HepG2 (cell line): Measurements from ENCODE around the gene GRHPR. TPM values are rescaled to one million over a fixed set of nuclear protein-coding genes. Genes with fewer than 3 reads are reported as not detected.
A peak's percentile ranks its signal among the peaks of the same experiment; 100 is the strongest.

Source experiments
- EZH2 ChIP-seq: conservative IDR thresholded peaks from 2 replicates; pipeline ENCODE4 v1.6.1; 2012; ENCODE audit warnings: mild to moderate bottlenecking, low read depth, low read length, moderate library complexity
- FOSL1 ChIP-seq: sonication (generic); formaldehyde crosslinking; IDR thresholded peaks from 2 replicates; pipeline ENCODE4 v1.9.0; 2021; ENCODE audit warnings: missing genetic modification reagents, borderline replicate concordance
- MATR3 ChIP-seq: sonication (generic); formaldehyde crosslinking; IDR thresholded peaks from 2 replicates; pipeline ENCODE4 v1.4.0; 2020; ENCODE audit warnings: missing genetic modification reagents
- MIXL1 ChIP-seq: IDR thresholded peaks from 2 replicates; pipeline ENCODE4 v1.6.1; 2016
- MXD4 ChIP-seq: IDR thresholded peaks from 2 replicates; pipeline ENCODE4 v1.6.1; 2016; ENCODE audit warnings: mild to moderate bottlenecking, missing biosample characterization, missing genetic modification reagents
- NAIF1 ChIP-seq: sonication (generic); formaldehyde crosslinking; IDR thresholded peaks from 2 replicates; pipeline ENCODE4 v1.5.0; 2020; ENCODE audit warnings: mild to moderate bottlenecking, missing genetic modification reagents, borderline replicate concordance
- POLR2AphosphoS2 ChIP-seq: IDR thresholded peaks from 2 replicates; pipeline ENCODE4 v1.6.1; 2011; ENCODE audit warnings: low read depth, low read length, improper control_type of control experiment
- RXRA ChIP-seq: sonication (generic); formaldehyde crosslinking; IDR thresholded peaks from 2 replicates; pipeline ENCODE4 v1.5.1; 2020; ENCODE audit warnings: missing genetic modification reagents
- XBP1 ChIP-seq: sonication (generic); formaldehyde crosslinking; IDR thresholded peaks from 2 replicates; pipeline ENCODE4 v1.5.0; 2020; ENCODE audit warnings: missing genetic modification reagents
- ZFP37 ChIP-seq: sonication (generic); formaldehyde crosslinking; IDR thresholded peaks from 2 replicates; pipeline ENCODE4 v1.4.0; 2020; ENCODE audit warnings: missing genetic modification reagents, borderline replicate concordance
- ZNF619 ChIP-seq: sonication (generic); formaldehyde crosslinking; IDR thresholded peaks from 2 replicates; pipeline ENCODE4 v1.4.0; 2020; ENCODE audit warnings: mild to moderate bottlenecking, missing genetic modification reagents
- ZNF816 ChIP-seq: sonication (generic); formaldehyde crosslinking; IDR thresholded peaks from 2 replicates; pipeline ENCODE4 v1.8.0; 2022; ENCODE audit warnings: missing genetic modification reagents, mild to moderate bottlenecking, borderline replicate concordance
- polyA plus RNA-seq, 8 experiments: library from polyadenylated mRNA; depleted of rRNA in 3 of 8; stranded (reverse) in 7 of 8; unstranded in 1 of 8; fragments of >200 nt; fragmentation: Illumina TruSeq in 4 of 8; extraction: Trizol in 4 of 8; gene quantifications; 2 replicates each; pipeline versions ENCODE4 v1.2.1 to v1.2.3, GENCODE V29; 2011 to 2016; ENCODE audit warnings: low read depth in 4 of 8, missing spikeins in 1 of 8, mixed read lengths in 1 of 8; ENCODE audit not compliant: insufficient read depth in 1 of 8
- total RNA-seq, 5 experiments: library from RNA; depleted of rRNA; stranded (reverse); fragments of >200 nt; fragmentation: Illumina TruSeq; extraction: Trizol; gene quantifications; 2 replicates each; pipeline ENCODE4 v1.2.3, GENCODE V29; 2016; ENCODE audit warnings: low read depth in 1 of 5
- TF ChIP-seq, protein P1 (sequence below): sonication (generic); formaldehyde crosslinking; conservative IDR thresholded peaks from 2 replicates; pipeline ENCODE4 v1.4.0; 2020; ENCODE audit warnings: missing genetic modification reagents
- TF ChIP-seq, protein P2 (sequence below): sonication (generic); formaldehyde crosslinking; IDR thresholded peaks from one replicate; pipeline ENCODE4 v1.5.1; 2020; ENCODE audit warnings: mild to moderate bottlenecking, missing genetic modification reagents; ENCODE audit errors: not compliant biosample characterization
- TF ChIP-seq, protein P3 (sequence below): sonication (generic); formaldehyde crosslinking; IDR thresholded peaks from 2 replicates; pipeline ENCODE4 v1.5.0; 2020; ENCODE audit warnings: missing genetic modification reagents
- TF ChIP-seq, protein P4 (sequence below): sonication (generic); formaldehyde crosslinking; IDR thresholded peaks from 2 replicates; pipeline ENCODE4 v1.8.1; 2023; ENCODE audit warnings: mild to moderate bottlenecking, missing genetic modification reagents

The GRHPR gene
- total and polyA plus RNA-seq, 2 of the 13 experiments (the other 11 are each of a cell fraction or from before 2014, with no cell fraction given): 113 to 115 TPM

DNA sequence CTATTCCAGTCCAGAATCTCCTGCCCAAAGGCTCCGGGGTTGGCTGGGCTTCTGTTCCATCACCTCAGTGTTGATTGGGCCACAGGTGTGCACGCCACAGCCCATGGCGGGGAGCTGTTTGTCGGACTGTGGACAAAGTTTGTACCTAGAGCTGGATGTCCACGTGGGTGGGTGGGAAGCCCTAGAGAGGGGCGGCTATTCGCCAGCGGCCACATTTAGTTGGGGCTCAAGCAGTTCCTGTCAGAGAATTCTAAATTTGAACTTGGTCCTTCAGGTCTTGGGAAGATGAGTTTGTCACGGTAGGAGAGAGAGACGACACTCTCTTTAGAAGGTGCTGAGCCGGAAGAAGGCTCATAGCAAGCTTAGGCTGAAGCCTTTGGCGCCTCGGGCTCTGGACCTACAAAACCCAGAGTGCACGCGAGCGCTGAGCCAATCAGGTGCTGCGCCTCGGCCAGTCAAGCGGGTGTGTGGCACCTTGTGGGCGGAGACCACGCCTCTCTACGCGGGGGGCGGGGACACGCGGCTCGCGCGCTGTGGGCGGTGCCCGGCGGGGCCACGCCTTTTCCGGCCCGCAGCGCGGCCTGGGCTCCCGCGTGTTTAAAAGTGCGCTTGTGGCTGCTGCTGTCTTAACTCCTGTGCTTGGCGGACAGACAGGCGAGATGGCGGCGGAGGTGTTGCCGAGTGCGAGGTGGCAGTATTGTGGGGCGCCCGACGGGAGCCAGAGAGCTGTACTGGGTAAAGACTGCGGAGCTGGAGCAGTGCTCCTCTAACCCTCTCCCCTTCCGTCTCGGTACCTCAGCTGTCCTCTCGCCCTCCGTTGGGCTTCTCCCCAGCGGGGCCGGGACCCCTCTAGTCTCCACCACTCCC, 63.1 kb downstream of the GRHPR start, which contains the start of gene POLR1E (continued):
- TF ChIP-seq, protein P1, sequence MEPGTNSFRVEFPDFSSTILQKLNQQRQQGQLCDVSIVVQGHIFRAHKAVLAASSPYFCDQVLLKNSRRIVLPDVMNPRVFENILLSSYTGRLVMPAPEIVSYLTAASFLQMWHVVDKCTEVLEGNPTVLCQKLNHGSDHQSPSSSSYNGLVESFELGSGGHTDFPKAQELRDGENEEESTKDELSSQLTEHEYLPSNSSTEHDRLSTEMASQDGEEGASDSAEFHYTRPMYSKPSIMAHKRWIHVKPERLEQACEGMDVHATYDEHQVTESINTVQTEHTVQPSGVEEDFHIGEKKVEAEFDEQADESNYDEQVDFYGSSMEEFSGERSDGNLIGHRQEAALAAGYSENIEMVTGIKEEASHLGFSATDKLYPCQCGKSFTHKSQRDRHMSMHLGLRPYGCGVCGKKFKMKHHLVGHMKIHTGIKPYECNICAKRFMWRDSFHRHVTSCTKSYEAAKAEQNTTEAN (CRISPR knock-in tag): 0 out of 2 replicates have a peak, but pooled peaks have one; percentile 41
- no peak for TF ChIP-seq POLR2AphosphoS2
- no peak for TF ChIP-seq ZNF619
- no peak for TF ChIP-seq ZNF816 (CRISPR knock-in tag)
- TF ChIP-seq MXD4 (CRISPR knock-in tag): peak; percentile 92
- TF ChIP-seq EZH2: no peak
- no peak for TF ChIP-seq MATR3
- TF ChIP-seq, protein P2, sequence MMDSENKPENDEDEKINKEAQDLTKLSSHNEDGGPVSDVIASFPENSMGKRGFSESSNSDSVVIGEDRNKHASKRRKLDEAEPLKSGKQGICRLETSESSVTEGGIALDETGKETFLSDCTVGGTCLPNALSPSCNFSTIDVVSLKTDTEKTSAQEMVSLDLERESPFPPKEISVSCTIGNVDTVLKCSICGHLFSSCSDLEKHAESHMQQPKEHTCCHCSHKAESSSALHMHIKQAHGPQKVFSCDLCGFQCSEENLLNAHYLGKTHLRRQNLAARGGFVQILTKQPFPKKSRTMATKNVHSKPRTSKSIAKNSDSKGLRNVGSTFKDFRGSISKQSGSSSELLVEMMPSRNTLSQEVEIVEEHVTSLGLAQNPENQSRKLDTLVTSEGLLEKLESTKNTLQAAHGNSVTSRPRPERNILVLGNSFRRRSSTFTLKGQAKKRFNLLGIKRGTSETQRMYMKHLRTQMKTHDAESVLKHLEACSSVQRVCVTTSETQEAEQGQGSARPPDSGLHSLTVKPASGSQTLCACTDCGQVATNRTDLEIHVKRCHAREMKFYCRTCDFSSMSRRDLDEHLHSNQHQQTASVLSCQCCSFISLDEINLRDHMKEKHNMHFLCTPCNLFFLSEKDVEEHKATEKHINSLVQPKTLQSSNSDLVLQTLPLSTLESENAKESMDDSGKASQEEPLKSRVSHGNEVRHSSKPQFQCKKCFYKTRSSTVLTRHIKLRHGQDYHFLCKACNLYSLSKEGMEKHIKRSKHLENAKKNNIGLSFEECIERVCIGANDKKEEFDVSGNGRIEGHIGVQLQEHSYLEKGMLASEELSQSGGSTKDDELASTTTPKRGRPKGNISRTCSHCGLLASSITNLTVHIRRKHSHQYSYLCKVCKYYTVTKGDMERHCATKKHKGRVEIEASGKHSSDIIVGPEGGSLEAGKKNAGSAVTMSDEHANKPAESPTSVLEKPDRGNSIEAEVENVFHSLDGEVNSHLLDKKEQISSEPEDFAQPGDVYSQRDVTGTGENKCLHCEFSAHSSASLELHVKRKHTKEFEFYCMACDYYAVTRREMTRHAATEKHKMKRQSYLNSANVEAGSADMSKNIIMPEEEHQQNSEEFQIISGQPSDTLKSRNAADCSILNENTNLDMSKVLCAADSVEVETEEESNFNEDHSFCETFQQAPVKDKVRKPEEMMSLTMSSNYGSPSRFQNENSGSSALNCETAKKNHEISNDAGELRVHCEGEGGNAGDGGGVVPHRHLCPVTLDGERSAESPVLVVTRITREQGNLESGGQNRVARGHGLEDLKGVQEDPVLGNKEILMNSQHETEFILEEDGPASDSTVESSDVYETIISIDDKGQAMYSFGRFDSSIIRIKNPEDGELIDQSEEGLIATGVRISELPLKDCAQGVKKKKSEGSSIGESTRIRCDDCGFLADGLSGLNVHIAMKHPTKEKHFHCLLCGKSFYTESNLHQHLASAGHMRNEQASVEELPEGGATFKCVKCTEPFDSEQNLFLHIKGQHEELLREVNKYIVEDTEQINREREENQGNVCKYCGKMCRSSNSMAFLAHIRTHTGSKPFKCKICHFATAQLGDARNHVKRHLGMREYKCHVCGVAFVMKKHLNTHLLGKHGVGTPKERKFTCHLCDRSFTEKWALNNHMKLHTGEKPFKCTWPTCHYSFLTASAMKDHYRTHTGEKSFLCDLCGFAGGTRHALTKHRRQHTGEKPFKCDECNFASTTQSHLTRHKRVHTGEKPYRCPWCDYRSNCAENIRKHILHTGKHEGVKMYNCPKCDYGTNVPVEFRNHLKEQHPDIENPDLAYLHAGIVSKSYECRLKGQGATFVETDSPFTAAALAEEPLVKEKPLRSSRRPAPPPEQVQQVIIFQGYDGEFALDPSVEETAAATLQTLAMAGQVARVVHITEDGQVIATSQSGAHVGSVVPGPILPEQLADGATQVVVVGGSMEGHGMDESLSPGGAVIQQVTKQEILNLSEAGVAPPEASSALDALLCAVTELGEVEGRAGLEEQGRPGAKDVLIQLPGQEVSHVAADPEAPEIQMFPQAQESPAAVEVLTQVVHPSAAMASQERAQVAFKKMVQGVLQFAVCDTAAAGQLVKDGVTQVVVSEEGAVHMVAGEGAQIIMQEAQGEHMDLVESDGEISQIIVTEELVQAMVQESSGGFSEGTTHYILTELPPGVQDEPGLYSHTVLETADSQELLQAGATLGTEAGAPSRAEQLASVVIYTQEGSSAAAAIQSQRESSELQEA: no peak
- TF ChIP-seq, protein P3, sequence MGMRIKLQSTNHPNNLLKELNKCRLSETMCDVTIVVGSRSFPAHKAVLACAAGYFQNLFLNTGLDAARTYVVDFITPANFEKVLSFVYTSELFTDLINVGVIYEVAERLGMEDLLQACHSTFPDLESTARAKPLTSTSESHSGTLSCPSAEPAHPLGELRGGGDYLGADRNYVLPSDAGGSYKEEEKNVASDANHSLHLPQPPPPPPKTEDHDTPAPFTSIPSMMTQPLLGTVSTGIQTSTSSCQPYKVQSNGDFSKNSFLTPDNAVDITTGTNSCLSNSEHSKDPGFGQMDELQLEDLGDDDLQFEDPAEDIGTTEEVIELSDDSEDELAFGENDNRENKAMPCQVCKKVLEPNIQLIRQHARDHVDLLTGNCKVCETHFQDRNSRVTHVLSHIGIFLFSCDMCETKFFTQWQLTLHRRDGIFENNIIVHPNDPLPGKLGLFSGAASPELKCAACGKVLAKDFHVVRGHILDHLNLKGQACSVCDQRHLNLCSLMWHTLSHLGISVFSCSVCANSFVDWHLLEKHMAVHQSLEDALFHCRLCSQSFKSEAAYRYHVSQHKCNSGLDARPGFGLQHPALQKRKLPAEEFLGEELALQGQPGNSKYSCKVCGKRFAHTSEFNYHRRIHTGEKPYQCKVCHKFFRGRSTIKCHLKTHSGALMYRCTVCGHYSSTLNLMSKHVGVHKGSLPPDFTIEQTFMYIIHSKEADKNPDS (CRISPR knock-in tag): no peak
- no peak for TF ChIP-seq FOSL1 (CRISPR knock-in tag)
- peak; percentile 56; the same call in 1 of the 2 replicates for TF ChIP-seq NAIF1 (CRISPR knock-in tag)
- no peak for TF ChIP-seq MIXL1
- no peak for TF ChIP-seq XBP1 (CRISPR knock-in tag)
- no peak for TF ChIP-seq ZFP37
- TF ChIP-seq, protein P4, sequence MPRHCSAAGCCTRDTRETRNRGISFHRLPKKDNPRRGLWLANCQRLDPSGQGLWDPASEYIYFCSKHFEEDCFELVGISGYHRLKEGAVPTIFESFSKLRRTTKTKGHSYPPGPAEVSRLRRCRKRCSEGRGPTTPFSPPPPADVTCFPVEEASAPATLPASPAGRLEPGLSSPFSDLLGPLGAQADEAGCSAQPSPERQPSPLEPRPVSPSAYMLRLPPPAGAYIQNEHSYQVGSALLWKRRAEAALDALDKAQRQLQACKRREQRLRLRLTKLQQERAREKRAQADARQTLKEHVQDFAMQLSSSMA (CRISPR knock-in tag): 0 out of 2 replicates have a peak, but pooled peaks have one; percentile 42
- TF ChIP-seq RXRA: no peak
